GM18951 (cell line): ENCODE measurements around the gene EPB41L5.
"Not testable (repeated sequence)": the region's sequence is repeated elsewhere in the genome, so short reads cannot be mapped to it uniquely, and the experiment has no call there.

Experiments used
- POLR2A ChIP-seq: IDR thresholded peaks from 4 replicates; pipeline ENCODE4 v1.6.1; 2011; ENCODE audit warnings: mild to moderate bottlenecking; ENCODE audit not compliant: insufficient read length, insufficient read depth; ENCODE audit errors: extremely low read depth
- in situ Hi-C: fragments of 300-500 bp; cut with MboI; formaldehyde crosslinking; loops from one replicate; pipeline ENCODE4 v1.12.0; 2022; ENCODE audit warnings: low sequenced_read_pairs, mixed read lengths, inconsistent platforms; ENCODE audit not compliant: unreplicated experiment

EPB41L5 gene

GRCh38 chr2:120123090-120123489 lies 110.2 kb downstream of the EPB41L5 start:
- in situ Hi-C loops: no loop called here
- TF ChIP-seq POLR2A: no peak

GRCh38 chr2:120125195-120125594 lies 112.3 kb downstream of the EPB41L5 start:
- in situ Hi-C loops: no loop called here
- no peak for TF ChIP-seq POLR2A

DNA sequence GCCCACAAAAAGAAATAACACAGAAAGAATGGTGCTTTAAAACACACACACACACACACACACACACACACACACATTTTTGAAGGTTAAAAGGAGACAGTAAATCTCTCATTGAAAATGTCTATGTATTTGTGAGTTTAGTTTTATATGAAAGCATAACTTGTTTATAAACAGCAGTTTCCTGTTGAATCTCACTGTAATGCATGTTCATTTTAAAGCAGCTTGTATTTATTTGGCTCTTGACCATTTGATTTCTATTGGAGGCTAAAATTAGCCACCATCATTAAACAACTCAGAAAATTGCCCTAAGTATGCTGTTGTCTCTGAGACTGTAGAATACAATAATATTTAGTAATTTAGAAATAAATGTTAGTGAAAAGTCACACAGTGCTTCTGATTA lies 115.3 kb downstream of the EPB41L5 start:
- in situ Hi-C loops: no loop called here
- TF ChIP-seq POLR2A: no peak

- TF ChIP-seq POLR2A: no peak
- in situ Hi-C loops: no loop called here
Observed at GRCh38 chr2:120132190-120132589, 119.3 kb downstream of the EPB41L5 start.

- in situ Hi-C loops: no loop called here
Observed at GRCh38 chr2:120132691-120133090, 119.8 kb downstream of the EPB41L5 start.

DNA sequence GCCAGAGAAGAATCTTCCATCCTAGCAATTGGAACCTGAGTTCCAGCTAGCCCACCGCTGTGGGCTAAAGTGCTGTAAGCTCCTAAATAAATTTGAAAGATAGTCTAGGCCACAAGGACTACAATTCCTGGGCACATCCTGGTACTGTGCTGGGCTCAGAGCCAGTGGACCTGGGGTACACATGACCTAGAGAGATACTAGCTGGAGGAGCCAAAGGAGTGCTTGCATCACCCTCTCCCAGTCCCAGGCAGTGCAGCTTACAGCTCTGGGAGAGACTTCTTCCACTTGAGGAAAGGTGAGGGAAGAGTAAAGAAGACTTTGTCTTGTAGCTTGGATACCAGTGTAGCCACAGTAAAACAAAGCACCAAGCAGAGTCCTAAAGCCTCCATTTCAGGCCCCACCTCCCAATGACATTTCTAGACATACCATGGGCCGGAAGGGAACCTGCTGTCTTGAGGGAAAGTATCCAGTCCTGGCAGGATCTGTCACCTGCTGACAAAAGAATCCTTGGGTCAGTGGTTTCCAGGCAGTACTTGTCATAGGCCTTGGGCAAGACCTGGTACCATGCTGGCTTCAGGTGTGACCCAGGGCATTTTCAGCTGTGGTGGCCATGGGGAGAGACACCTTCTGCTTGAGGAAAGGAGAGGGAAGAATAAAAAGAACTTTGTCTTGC lies 120.8 kb downstream of the EPB41L5 start:
- TF ChIP-seq POLR2A: no peak
- in situ Hi-C loops: no loop called here

More at GRCh38 chr2:120132691-120133090, 119.8 kb downstream of the EPB41L5 start:
- TF ChIP-seq POLR2A: no peak

- TF ChIP-seq POLR2A: no peak
- in situ Hi-C loops: no loop called here
Observed at GRCh38 chr2:120134263-120134662, 121.4 kb downstream of the EPB41L5 start.

GRCh38 chr2:120135013-120135412 lies 122.1 kb downstream of the EPB41L5 start:
- in situ Hi-C loops: not testable (repeated sequence)

DNA sequence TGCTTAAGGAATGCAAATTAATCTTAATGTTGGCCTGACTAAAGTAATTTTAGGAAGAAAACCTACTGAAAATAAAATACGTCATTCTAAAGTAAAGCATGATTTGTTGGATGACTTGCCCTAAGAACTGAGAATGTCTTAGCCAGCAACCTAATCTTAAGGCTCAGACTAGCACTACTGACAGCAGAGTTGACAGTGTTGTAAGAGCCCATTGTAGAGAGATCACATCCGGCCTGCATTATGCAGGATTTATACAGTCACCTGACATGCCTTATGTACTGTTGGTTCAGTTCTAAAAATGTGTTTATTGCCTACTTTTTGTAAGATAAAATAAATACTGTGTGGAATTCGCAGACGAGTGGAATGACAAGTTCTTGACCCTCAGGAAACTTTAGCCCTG lies 128.0 kb downstream of the EPB41L5 start:
- no peak for TF ChIP-seq POLR2A

GRCh38 chr2:120141300-120142069 lies 128.6 kb downstream of the EPB41L5 start:
- in situ Hi-C loops: no loop called here
- TF ChIP-seq POLR2A: no peak

More for the DNA sequence above, 128.0 kb downstream of the EPB41L5 start:
- in situ Hi-C loops: no loop called here

DNA sequence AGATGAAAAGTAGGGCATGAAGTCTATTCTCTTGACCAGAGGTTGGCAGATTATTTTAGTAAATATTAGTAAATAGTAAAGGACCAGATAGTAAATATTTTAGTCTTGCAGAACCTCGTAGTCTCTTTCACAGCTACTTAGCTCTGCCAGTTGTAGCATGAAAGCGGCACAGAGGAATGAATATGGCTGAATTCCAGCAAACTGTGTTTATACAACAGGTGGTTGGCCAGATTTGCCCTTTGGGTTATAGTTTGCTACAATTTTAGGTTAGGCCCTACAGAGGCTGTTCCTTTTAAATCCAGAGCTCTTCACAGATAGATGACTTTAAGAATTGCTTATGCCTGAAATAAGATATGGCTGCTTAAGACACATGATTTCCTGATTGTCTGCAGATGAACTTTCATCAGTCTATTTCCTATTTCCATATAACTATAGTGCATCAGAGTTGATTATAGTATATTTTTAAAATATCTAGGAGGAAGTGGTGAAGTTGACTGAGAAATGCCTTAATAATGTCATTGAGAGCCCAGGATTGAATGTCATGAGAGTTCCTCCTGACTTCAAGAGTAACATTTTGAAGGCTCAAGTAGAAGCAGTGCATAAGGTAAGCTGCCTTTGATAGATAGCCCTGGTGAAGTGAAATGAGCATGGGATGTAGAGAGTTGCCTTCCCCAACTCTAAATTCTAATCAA lies 129.8 kb downstream of the EPB41L5 start:
- TF ChIP-seq POLR2A: no peak
- in situ Hi-C loops: no loop called here

DNA sequence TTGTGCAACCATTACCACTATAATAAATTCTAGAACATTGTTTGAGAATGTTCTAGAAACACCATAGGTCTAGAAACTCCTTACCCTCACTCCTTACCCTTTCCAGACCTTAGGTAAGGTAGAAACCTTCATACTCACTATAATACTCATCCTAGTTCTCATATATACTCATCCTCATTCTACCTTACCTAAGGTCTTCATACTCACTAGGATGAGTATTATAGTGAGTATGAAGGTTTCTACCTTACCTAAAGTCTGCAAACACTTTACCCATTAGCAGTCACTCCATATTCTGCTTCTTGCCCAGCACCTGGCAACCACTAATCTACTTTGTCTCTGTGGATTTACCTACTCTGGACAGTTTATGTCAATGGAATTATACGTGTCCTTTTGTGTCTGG lies 135.4 kb downstream of the EPB41L5 start:
- in situ Hi-C loops: no loop called here
- no peak for TF ChIP-seq POLR2A

DNA sequence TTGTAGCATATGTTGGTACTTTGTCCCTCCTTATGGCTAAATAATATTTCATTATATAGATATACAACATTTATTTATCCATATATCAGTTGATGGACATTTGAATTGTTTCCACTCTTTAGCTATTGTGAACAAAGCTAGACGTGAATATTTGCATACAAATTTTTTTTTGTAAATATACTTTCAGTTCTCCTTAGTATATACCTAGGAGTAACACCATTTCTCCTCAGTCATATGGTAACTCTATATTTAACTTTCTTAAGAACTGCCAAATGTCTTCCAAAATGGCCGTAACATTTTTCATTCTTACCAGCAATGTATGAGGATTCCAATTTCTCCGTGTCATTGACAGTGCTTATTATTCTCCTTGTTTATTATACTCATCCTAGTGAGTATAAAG lies 135.8 kb downstream of the EPB41L5 start:
- in situ Hi-C loops: no loop called here
- TF ChIP-seq POLR2A: no peak

DNA sequence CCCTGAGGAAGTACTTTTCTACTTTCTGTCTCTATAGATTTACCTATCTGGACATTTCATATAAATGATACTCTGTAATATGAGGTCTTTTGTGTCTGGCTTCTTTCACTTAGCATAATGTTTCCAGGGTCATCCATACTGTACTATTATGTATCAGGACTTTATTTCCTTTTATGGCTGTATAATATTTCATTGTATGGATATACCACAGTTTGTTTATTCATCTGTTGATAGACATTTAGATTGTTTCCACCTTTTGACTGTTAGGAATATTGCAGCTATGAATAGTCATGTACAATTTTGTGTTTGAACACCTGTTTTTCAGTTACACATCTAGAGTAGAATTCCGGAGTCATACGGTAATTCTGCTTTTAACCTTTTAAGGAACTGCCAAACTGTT lies 136.5 kb downstream of the EPB41L5 start:
- TF ChIP-seq POLR2A: no peak
- in situ Hi-C loops: no loop called here
